NCI-H460 (cell line): ENCODE results near the gene SDCCAG8. TPM values are rescaled to one million over a fixed set of nuclear protein-coding genes. Genes with fewer than 3 reads are reported as not detected.
"Not testable (repeated sequence)": the region's sequence is repeated elsewhere in the genome, so short reads cannot be mapped to it uniquely, and the experiment has no call there.

Experiments used
- DNase-seq: peaks from one replicate; pipeline ENCODE4 v3.0.0-alpha.2; 2016; ENCODE audit warnings: low read depth; ENCODE audit errors: extremely low read depth
- total RNA-seq: library from RNA; depleted of rRNA; stranded (reverse); fragments of >200 nt; shearing (Covaris generic); gene quantifications from 2 replicates; pipeline ENCODE4 v1.2.3, GENCODE V29; 2014

The SDCCAG8 gene
- total RNA-seq, 1 experiment from 2014 or later, result 30.1 TPM

DNA sequence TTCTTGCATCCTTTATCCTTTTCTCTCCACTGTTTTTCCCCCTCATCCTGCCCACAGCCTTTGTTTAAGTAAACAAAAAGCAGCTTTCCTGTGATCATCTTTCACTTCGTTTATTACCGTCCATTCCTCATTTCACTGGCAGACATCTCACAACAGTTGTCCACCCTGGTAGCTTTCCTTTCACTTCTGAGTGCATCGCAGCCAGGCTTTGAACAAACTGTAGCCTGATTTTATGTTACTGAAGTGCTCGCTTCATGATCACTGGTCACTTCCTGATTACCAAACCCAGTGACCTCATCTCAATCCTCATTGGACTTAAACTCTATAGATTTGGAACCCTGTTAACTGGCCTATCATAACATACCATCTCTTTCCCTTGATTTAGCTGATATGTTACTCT, 67.7 kb downstream of the SDCCAG8 start:
- no peak for DNase-seq

DNA sequence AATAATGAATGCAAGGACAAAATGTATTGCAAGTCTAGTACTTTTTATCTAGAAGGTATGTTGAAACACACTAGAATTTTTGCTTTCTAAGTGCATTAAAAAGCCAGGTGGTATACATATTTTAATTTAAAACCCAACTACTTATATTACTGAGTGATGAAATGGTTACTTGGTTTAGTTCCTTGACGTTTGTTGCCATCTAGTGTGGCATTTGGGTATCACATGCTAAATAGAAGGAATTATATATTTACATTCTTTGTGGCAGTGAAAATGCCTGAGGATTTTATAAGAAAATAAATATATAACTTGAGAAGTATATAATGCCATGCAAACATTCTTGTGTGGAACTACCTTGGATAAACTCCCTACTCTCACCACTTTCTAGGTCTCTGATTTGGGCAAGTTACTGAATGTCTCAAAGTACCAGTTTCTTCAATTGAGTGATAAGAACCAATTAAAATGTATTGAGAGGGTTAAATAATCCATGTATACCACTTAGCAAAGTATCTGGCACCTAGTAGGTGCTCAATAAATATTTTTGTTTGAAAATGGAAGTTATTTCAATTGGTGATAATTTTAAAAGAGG, 69.6 kb downstream of the SDCCAG8 start:
- peak; percentile 68 for DNase-seq

DNA sequence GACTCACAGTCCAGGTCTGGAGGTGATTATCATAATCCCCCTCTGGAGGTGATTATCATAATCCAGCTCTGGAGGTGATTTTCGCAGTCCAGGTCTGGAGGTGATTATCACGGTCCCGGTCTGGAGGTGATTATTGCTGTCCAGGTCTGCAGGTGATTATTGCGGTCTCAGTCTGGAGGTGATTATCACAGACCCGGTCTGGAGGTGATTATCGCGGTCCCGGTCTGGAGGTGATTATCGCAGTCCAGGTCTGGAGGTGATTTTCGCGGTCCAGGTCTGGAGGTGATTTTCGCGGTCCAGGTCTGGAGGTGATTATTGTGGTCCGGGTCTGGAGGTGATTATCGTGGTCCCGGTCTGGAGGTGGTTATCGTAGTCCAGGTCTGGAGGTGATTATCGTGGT, 76.6 kb downstream of the SDCCAG8 start:
- DNase-seq, result no peak

DNA sequence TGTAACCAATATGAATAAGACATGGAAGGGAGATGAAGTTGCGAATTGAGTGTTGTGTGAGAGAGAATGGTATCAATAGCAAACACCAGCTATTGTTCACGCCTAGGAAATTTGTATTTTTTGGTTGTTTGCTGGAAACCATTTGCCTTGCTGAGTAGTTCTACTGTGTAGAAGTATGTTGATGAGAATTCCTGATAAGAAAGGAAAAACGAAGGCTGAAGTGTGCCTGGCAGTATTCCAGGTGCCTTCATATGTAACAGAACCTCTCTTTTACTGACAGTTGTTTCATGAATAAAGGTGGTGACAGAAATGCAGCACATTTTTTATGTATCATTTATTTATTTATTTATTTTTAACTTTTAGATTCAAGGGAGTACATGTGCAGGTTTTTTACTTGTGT, 79.5 kb downstream of the SDCCAG8 start:
- DNase-seq, result no peak

DNA sequence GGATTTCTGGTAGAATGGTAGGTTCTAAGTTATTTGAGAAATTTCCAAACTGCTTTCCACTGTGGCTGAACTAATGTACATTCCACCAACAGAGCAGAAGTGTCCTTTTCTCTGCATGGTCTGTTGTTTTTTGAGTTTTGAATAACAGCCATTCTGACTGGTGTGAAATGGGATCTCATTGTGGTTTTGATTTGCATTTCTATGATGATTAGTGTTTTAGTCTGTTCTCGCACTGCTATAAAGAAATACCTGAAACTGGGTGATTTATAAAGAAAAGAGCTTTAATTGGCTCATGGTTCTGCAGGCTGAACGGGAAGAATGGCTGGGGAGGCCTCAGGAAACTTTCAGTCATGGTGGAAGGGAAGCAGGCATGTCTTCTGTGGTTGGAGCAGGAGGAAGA, 80.3 kb downstream of the SDCCAG8 start:
- DNase-seq, result no peak

DNA sequence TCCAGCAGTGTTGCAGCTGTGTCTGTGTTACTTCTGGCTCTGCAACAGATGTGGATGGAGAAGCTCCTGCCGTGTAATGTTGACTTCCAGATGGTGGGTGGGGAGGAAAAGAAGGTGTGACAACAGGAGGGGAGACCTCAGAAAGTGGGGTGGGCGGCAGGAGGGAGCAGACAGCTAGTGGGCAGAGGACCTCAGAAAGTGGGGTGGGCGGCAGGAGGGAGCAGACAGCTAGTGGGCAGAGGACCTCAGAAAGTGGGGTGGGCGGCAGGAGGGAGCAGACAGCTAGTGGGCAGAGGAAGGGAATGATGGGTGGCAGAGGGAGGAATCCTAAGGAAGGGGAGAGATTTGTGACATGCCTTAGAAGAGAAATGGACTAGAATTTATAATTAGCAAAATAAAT, 83.0 kb downstream of the SDCCAG8 start:
- DNase-seq, result not testable (repeated sequence)

DNA sequence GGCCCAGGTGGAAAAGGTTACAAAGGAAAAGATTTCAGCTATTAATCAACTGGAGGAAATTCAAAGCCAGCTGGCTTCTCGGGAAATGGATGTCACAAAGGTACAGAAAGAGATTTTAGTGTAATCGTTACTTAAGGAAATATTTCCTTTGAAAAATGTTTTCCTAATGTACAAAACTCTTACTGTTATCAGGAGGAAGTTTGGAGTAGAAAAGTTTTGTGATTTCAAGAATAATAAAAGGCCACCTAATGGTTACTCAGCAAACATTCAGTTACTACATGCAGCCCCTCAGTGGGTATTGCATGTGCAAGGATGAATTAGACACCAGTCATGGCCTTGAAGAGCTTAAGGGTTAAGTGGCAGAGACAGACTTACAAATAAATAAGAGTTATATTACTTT, 85.2 kb downstream of the SDCCAG8 start:
- DNase-seq, result no peak

DNA sequence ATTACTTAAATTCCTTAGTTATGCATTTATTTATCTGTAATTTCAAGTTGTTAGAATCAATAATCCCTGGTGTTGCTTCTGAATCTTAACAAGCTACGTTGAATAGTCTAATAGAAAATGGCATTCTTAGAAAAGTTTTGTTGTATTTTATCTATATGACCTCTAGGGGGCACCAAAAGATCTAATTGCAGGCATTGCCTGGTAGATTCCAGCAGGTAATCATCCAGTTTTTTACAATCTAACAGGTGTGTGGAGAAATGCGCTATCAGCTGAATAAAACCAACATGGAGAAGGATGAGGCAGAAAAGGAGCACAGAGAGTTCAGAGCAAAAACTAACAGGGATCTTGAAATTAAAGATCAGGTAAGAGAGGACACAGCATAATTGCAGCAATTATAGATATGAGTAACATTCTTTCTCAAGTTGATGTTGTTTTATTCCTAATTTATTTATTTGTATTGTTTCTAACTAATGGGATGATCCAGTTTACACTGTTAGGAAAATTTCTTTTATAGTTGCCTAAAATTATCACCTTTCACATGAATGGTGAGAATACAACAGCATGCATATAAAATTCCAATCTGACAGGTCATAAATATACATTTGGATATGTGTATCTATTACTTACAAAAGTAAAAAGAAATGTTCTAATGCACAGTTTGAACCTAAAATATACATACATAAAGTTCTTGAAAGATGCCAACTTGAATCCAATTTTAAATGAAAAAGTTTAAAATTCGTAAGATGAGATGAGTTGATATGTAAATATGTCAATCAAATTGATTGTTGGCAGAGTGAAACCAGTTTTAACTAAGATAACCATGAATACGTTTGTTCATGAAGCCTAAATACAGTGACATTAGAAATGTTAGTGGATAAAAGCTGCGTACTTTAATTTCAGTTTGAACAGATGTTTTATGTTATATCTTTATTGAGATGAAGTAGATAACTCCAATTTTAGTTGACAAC, 88.4 kb downstream of the SDCCAG8 start:
- peak; percentile 62 for DNase-seq

DNA sequence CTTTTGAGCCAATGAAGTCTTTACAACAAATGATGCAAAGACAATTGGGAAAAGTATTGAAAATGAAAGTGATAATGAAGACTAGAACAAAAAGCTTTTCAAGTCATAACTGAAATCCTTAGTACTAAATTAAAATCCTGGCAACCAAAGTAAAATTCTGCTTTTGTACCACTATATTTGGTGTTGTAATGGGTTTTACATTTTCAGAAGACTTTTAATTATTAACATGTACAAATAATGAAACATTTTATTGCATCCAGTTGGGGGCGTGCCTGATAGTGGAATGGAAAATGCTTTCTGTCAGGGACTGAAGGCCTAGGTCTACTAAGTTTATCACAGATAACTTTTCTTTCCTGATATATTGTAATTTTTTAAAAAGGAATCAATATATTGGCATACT, 89.4 kb downstream of the SDCCAG8 start:
- no peak for DNase-seq

DNA sequence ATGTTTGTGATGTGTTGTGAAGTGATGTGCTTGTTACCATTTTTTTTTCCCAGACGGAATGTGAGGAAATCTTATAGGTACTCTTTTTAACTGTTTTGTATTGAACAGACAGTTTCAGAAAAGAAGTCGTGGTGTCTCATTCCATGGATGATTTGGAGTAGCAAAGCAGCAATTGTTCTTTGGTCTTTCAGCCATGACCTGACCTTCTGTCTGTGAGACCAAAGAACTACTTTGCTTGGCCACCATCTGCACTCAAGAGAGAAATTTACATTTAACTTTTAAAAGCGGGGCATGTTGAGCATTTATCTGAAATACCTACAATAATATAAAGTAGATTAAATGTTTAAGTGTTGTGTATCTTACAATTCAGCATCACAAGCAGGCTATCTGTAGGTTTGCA, 90.2 kb downstream of the SDCCAG8 start:
- DNase-seq, result no peak

DNA sequence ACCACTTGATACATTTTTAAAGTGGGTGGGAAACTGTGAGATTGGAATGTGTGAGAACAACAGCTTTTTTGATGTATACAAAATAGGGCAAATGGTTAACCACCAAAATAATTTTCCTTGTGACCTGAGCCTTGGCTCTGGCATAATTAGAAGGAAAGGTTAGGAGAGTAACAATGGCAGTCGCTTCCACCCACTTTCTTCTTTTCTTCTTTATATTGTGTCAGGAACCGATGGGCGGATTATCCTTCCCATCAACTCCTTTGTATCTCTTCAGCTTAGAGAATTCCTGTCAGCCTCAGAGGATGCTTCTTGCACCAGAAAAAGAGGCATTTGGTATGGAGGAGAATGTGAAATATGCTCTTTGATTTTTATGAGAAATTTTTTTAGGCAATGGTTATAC, 90.6 kb downstream of the SDCCAG8 start:
- no peak for DNase-seq

DNA sequence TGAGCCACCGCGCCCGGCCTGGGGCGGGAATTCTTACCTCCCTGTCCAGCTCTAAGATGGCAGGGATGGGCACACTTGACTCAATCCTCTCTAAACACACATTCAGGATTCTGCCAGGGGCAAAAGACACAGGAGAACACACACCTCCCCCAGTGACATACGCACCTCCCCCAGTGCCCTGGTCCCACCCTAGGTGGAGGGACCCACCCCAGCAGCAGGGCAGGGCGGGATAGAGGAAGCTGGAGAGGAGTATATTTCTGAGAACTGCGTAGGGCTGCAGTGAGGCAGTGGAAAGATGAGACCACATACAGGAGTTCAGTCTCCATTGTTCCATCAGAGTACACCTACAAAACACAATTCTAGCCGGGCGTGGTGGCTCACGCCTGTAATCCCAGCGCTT, 92.5 kb downstream of the SDCCAG8 start:
- DNase-seq, result no peak

DNA sequence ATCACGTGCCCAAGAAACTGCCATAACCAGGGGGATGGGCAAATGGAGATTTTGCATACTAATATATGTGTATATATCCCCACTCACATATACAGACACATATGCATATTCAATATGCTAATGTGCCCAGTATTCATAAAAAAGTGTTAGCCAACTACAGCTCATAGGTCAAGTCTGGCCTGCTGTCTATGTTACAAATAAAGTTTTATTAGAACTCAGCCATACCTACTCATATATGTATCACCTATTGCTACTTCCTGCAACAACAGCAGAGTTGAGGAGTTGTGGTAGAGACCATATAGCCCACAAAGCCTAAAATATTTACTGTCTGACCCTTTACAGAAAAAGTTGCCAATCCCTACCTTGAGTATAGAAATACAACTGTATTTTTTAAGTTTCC, 93.3 kb downstream of the SDCCAG8 start:
- no peak for DNase-seq

DNA sequence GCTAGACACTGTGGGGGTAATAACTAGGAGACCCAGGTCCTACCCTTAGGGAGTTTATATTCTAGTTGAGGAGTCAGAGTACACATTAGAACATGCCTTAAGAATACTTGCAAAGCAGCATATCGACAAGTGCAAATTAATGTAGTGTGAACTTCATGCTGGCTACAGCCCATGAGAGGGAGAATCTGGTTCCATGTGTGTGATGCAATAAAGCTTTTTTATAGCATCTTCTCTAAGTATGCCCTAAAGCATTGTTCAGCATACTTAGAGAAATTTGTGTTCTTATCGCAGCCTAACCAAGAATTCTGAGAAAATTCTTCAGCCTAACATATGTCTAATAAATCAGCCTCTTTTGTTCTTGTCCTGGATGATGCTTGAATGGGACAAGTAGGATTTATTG, 95.5 kb downstream of the SDCCAG8 start:
- DNase-seq, result no peak

DNA sequence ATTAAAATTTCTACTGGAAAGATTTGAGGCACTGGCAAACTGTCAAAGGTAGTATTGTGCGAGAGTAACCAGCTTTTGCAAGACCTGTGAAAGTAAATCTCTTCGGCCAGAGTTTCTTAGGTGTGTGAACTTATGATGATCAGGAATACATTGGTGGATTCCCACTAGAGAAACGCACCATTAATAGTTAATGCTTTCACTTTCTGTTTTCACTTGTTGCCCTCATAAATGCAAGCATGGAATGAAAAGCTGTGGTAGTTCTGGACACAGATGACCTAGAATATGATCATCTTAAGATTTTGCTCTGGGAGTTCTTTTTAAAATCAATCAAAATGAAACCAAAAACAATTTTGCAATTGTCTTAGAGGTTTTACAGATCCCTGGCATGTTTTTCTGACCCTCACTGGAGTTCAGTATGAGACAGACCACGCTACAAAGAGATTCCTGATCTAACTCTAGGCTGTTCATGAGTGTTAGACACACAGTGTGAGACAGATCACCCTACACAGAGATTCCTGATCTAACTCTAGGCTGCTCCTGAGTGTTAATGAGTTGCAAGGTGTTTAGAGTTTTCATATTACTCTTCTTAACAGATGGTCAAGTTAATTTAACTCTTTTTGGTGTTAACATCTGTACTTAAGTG, 98.8 kb downstream of the SDCCAG8 start:
- no peak for DNase-seq

DNA sequence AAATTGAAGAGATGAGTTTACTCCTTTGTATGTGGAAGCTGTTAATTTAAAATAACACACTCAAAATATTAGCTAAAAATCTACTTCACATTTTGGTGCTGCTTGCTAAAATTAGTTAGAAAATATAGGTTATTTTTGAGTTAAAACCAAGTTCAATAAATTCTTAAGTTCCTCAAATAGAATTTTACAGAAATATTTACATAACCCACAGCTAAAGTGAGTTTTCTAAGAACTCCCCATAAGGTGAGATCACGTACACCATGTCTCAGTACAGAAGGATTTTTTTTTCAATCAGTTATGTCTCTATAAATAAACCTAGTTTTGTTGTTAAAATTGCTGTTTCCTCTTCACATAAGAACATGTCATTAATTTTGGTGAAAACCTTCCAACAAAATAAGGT, 108.0 kb downstream of the SDCCAG8 start:
- DNase-seq, result no peak

DNA sequence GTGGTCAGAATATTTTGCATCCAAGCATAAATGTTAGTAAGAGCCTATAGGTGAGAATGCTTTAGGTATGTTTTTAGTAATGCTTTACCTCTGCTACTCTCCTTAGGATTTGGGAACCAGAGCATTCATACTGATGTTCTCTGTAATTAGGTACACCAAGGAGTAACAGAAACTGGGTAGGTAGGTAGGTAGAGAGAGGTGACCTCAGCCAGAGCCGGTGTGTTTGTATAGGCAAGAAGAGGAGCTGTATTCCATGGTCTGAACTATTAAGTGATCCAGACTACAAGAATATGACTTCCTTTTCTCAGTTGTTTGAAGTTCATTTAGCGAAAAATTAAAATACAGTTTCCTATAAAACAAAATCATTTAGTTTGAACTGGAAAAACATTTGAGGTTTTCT, 108.5 kb downstream of the SDCCAG8 start:
- no peak for DNase-seq

DNA sequence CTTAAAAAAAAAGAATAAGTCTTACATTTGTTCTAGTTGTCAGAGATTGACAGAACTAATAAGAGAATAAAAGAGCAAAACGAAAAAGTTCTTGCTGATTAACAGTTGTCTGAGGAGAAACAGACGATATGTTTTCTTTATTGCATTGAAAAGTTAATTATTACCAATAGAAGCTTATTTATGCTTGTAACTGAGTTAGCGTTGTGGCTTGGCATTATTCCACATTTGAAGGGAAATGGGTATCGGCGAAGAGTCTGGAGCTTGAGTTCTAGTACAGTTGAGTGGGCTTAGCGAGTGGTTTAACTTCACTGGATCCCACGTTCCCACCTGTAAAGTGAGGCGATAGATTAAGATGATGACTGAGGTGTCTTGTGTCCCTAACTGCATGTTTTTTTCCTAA, 109.0 kb downstream of the SDCCAG8 start:
- no peak for DNase-seq

DNA sequence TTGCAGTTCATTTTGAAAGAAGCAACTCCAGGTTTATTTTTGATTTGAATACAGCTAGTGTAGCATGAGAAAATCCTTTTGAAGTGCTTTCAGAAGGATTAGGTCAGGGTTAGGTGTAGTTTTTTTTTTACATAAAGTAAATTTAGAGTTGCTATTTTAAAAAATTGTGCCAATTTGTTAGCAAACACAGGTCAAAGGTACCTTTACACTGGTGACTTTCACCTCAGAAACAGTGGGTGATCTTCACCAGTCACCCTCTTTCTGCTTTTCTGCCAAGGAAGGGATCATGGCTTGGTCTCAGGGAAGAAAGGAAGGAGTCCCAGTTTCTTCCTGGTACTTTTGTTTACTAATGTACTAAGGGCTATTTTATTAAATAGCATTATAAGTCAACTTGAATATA, 111.5 kb downstream of the SDCCAG8 start:
- no peak for DNase-seq

DNA sequence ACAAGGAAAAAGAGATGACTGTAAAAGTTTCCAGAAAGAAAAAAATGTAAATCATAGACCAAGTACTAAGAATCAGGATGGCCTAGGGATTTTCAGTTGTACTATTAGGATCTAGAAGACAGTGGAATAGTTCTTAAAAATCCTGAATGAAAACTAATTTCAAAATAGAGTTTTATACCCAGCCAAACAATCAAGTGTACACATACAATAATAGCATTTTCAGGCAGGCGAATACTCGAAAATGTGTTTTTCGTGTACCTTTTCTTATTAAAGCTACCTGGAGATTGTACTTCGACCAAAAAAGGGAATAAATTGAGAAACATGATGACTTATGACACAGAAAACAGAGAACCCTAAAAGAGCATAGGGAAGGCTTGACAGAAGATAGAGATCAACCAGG, 118.6 kb downstream of the SDCCAG8 start:
- DNase-seq, result no peak

DNA sequence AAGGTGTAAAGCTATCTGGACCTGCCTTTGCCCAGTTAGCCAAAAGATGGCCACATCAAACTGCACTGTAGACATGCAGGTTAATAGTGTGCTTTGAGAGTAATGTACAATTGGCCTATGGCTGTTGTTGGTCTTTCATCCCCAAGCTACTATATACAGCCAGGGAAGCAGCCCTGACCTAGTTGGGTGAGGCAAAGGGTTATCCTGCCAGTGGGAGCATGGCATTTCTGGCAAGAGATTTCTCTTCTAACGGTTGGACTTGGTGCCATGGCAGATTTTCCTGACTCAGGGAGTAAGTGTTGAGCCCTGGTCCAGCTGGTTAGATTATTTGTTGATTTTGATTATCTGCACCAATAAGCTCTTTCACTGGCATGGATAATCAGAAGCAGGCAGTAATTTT, 119.8 kb downstream of the SDCCAG8 start:
- DNase-seq, result no peak

DNA sequence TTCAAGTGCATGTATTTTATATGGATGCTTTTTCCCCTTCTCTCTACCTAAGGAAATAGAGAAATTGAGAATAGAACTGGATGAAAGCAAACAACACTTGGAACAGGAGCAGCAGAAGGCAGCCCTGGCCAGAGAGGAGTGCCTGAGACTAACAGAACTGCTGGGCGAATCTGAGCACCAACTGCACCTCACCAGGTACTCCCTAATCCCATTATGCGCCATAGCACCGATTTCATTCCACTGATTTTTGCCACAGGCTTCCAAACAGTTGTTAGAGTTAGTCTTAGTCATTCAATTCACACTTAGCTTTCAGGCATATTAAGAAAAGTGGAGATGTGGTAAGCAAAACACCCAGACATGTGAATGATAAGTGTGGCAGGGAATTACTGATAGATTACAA, 122.8 kb downstream of the SDCCAG8 start:
- no peak for DNase-seq
